Left ventricle myocardium inferior (tissue), 1 donor: ENCODE results near the gene GTPBP2. TPM values are rescaled to one million over a fixed set of nuclear protein-coding genes. Genes with fewer than 3 reads are reported as not detected.
"Not testable (repeated sequence)": the region's sequence is repeated elsewhere in the genome, so short reads cannot be mapped to it uniquely, and the experiment has no call there.

Experiments
- DNase-seq: peaks from one replicate; pipeline ENCODE4 v3.0.0-alpha.2; 2020
- H3K27ac ChIP-seq: fragments of 200-600 bp; replicated peaks from 2 replicates; pipeline ENCODE4 v1.8.0; 2021
- H3K27me3 ChIP-seq: fragments of 200-600 bp; 2 replicates; pipeline ENCODE4 v1.8.0; 2021; ENCODE audit warnings: low read depth
- H3K36me3 ChIP-seq: fragments of 200-600 bp; 2 replicates; pipeline ENCODE4 v1.8.0; 2021
- H3K4me1 ChIP-seq: fragments of 200-600 bp; 2 replicates; pipeline ENCODE4 v1.8.0; 2021
- H3K4me3 ChIP-seq: fragments of 200-600 bp; 2 replicates; pipeline ENCODE4 v1.8.0; 2021; ENCODE audit warnings: mild to moderate bottlenecking, moderate library complexity
- H3K9me3 ChIP-seq: fragments of 200-600 bp; replicated peaks from 2 replicates; pipeline ENCODE4 v1.8.0; 2021
- intact Hi-C: fragments of 100-400 bp; cut with micrococcal nuclease; formaldehyde crosslinking; loops from one replicate; pipeline ENCODE4 v1.11.0; 2022
- total RNA-seq: library from RNA; stranded (reverse); fragmentation: NEBNext Ultra II Directional; extraction: Animal tissue kit (Norgen Biotek cat#: 25700); gene quantifications from one replicate; pipeline ENCODE4 v1.2.1, GENCODE V29; 2021
- TF ChIP-seq, protein P1 (sequence below): fragments of 200-600 bp; IDR thresholded peaks from 2 replicates; pipeline ENCODE4 v1.8.0; 2021; ENCODE audit warnings: antibody characterized with exemption, mild to moderate bottlenecking, borderline replicate concordance
- donor health status: DM: no; HTN: yes; CAD: no; lungs with severe emphysema.

GTPBP2 gene
- total RNA-seq, 1 donor from 2014 or later, result 27.1 TPM

- no peak for DNase-seq
- intact Hi-C loops, result loop anchor here (10.0 kb wide), 1 partner anchor 98 kb away; no protein-coding TSS in a partner anchor
- Histone ChIP-seq H3K4me3 (no peak overlapping the region), H3K4me1 (peaks cover 44% of the 10 kb centered on the region), H3K27ac (no peak overlapping the region), H3K9me3 (no peaks in the 10 kb centered on the region), H3K36me3 (peaks cover 13% of the 10 kb centered on the region), H3K27me3 (no peaks in the 10 kb centered on the region)
- TF ChIP-seq, protein P1, sequence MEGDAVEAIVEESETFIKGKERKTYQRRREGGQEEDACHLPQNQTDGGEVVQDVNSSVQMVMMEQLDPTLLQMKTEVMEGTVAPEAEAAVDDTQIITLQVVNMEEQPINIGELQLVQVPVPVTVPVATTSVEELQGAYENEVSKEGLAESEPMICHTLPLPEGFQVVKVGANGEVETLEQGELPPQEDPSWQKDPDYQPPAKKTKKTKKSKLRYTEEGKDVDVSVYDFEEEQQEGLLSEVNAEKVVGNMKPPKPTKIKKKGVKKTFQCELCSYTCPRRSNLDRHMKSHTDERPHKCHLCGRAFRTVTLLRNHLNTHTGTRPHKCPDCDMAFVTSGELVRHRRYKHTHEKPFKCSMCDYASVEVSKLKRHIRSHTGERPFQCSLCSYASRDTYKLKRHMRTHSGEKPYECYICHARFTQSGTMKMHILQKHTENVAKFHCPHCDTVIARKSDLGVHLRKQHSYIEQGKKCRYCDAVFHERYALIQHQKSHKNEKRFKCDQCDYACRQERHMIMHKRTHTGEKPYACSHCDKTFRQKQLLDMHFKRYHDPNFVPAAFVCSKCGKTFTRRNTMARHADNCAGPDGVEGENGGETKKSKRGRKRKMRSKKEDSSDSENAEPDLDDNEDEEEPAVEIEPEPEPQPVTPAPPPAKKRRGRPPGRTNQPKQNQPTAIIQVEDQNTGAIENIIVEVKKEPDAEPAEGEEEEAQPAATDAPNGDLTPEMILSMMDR, result no peak
Measured at GRCh38 chr6:43666196-43666920, 37.3 kb upstream of the GTPBP2 start.

GRCh38 chr6:43665376-43665775 lies 36.3 kb upstream of the GTPBP2 start:
- H3K4me3 ChIP-seq, result no peak overlapping the region
- peaks cover 3% of the 10 kb centered on the region for H3K36me3 ChIP-seq
- H3K4me1 ChIP-seq, result peaks cover 36% of the 10 kb centered on the region
- H3K9me3 ChIP-seq, result peaks cover 8% of the 10 kb centered on the region
- DNase-seq, result no peak
- TF ChIP-seq, protein P1, result no peak
- no peak overlapping the region for H3K27ac ChIP-seq
- intact Hi-C loops, result loop anchor here (10.0 kb wide), 1 partner anchor 99 kb away; no protein-coding TSS in a partner anchor
- H3K27me3 ChIP-seq, result no peaks in the 10 kb centered on the region

DNA sequence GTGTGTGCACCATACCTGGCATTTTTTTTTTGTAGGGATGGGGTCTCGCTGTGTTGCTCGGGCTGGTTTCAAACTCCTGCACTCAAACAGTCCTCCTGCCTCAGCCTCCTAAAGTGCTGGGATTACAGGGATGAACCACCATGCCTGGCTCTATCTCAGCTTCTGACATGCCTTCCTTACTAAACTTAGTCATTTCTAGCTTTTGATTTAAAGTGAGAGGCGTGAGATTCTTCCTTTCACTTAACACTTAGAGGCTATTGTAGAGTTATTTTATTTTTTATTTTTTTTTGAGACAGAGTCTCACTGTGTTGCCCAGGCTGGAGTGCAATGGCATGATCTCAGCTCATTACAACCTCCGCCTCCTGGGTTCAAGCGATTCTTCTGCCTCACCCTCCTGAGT lies 33.9 kb upstream of the GTPBP2 start:
- H3K4me3 ChIP-seq, H3K27me3 ChIP-seq, DNase-seq, H3K27ac ChIP-seq, H3K9me3 ChIP-seq, H3K36me3 ChIP-seq: not testable (repeated sequence)
- H3K4me1 ChIP-seq, result peaks cover 12% of the 10 kb centered on the region
- intact Hi-C loops, result loop anchor here (10.0 kb wide), 1 partner anchor 102 kb away; no protein-coding TSS in a partner anchor

GRCh38 chr6:43658161-43658560 lies 29.1 kb upstream of the GTPBP2 start:
- no peak overlapping the region for H3K27ac ChIP-seq
- no peak overlapping the region for H3K4me3 ChIP-seq
- intact Hi-C loops, result no loop called here

GRCh38 chr6:43657221-43657802 lies 28.2 kb upstream of the GTPBP2 start:
- no peak overlapping the region for H3K27ac ChIP-seq
- H3K9me3 ChIP-seq, result peaks cover 8% of the 10 kb centered on the region
- no peak overlapping the region for H3K4me3 ChIP-seq
- H3K36me3 ChIP-seq, result no peaks in the 10 kb centered on the region
- H3K4me1 ChIP-seq, result no peaks in the 10 kb centered on the region
- no peaks in the 10 kb centered on the region for H3K27me3 ChIP-seq
- intact Hi-C loops, result no loop called here
- TF ChIP-seq, protein P1, result no peak
- DNase-seq, result no peak

More at GRCh38 chr6:43658161-43658560, 29.1 kb upstream of the GTPBP2 start:
- no peaks in the 10 kb centered on the region for H3K4me1 ChIP-seq
- H3K36me3 ChIP-seq, result no peaks in the 10 kb centered on the region
- peaks cover 8% of the 10 kb centered on the region for H3K9me3 ChIP-seq
- no peaks in the 10 kb centered on the region for H3K27me3 ChIP-seq
- TF ChIP-seq, protein P1, result no peak
- DNase-seq, result no peak

DNA sequence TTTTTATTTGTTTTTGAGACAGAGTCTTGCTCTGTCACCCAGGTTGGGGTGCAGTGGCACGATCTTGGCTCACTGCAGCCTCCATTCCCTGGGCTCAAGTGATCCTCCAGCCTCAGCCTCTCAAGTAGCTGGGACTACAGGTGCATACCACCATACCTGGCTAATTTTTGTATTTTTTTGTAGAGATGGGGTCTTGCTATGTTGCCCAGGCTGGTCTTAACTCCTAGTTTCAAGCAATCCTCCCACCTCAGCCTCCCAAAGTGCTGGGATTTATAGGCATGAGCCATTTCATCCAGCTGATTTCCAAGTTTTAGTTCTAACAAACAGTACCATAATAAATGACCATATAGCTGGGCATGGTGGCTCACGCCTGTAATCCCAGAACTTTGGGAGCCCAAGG lies 23.8 kb upstream of the GTPBP2 start:
- H3K4me3 ChIP-seq, DNase-seq, H3K4me1 ChIP-seq, H3K27me3 ChIP-seq, H3K9me3 ChIP-seq, intact Hi-C loops, H3K36me3 ChIP-seq: not testable (repeated sequence)
- H3K27ac ChIP-seq, result peak overlapping the region; percentile 55
